B cell (primary cell): ENCODE data around the gene DPEP2. TPM values are rescaled to one million over a fixed set of nuclear protein-coding genes. Genes with fewer than 3 reads are reported as not detected.

ENCODE experiments used
- ATAC-seq: fragments of 200-7000 bp; cut with Tn5 transposase; one replicate; pipeline ENCODE4 v1.10.0; 2021; ENCODE audit warnings: low read depth, mild to moderate bottlenecking, moderate number of reproducible peaks, moderate library complexity
- CTCF ChIA-PET: fragments of 350-600 bp; sonication (Branson Sonifier 250); formaldehyde crosslinking; loops from one replicate; lab custom pipeline; 2021; ENCODE audit warnings: antibody characterized with exemption, inconsistent platforms; lab: Charles Lee
- POLR2A ChIA-PET: fragments of 350-600 bp; sonication (Branson Sonifier 250); formaldehyde crosslinking; loops from one replicate; lab custom pipeline; 2021; ENCODE audit warnings: antibody characterized with exemption; lab: Charles Lee
- DNase-seq: peaks from one replicate; pipeline ENCODE4 v3.0.0; 2013
- H2AFZ ChIP-seq: 2 replicates; pipeline ENCODE4 v1.6.1; 2012; ENCODE audit warnings: mild to moderate bottlenecking, low read depth, low read length; ENCODE audit not compliant: insufficient read depth, poor library complexity, severe bottlenecking
- H3K27ac ChIP-seq, 2 donors: 1 replicate in 1 of 2; 2 replicates in 1 of 2; pipeline ENCODE4 v1.5.1; 2012 to 2013; ENCODE audit warnings: low read length in 2 of 2, mild to moderate bottlenecking in 2 of 2, moderate library complexity in 1 of 2
- H3K27me3 ChIP-seq, 4 experiments: fragments of 200-600 bp in 1 of 4; sonication (generic) in 1 of 4; replicated peaks in 1 of 4; 1 replicate in 2 of 4; 2 replicates in 2 of 4; pipeline versions ENCODE4 v1.6.1 to v1.7.0; 2013 to 2016; ENCODE audit warnings: low read length in 3 of 4, mild to moderate bottlenecking in 2 of 4, mixed read lengths in 1 of 4, moderate library complexity in 1 of 4; ENCODE audit not compliant: insufficient read depth in 4 of 4, control insufficient read depth in 3 of 4; ENCODE audit errors: control extremely low read depth in 1 of 4
- H3K36me3 ChIP-seq, 2 experiments: replicated peaks in 1 of 2; 1 replicate in 1 of 2; 2 replicates in 1 of 2; pipeline versions ENCODE4 v1.6.1 to v1.7.1; 2013; ENCODE audit warnings: low read length in 1 of 2; ENCODE audit not compliant: insufficient read depth in 2 of 2, control insufficient read depth in 1 of 2; ENCODE audit errors: control extremely low read depth in 1 of 2, extremely low read depth in 1 of 2
- H3K4me1 ChIP-seq, 2 donors: fragments of 200-600 bp in 1 of 2; sonication (generic) in 1 of 2; 1 replicate in 1 of 2; 2 replicates in 1 of 2; pipeline versions ENCODE4 v1.5.1 to v1.6.1; 2013 to 2017; ENCODE audit warnings: low read length in 2 of 2; ENCODE audit not compliant: control insufficient read depth in 2 of 2, insufficient read depth in 2 of 2
- H3K4me2 ChIP-seq: replicated peaks from 2 replicates; pipeline ENCODE3; 2012; ENCODE audit warnings: mild to moderate bottlenecking, low read depth, low read length; ENCODE audit not compliant: poor library complexity, severe bottlenecking
- H3K4me3 ChIP-seq, 5 experiments: fragments of 200-600 bp in 1 of 5; sonication (generic) in 1 of 5; 1 replicate in 3 of 5; 2 replicates in 2 of 5; pipeline versions ENCODE4 v1.5.1 to v1.7.0; 2011 to 2016; ENCODE audit warnings: low read length in 4 of 5, mild to moderate bottlenecking in 4 of 5, low read depth in 2 of 5, control low read depth in 1 of 5, moderate library complexity in 1 of 5; ENCODE audit not compliant: insufficient read depth in 1 of 5; ENCODE audit errors: control extremely low read depth in 1 of 5, extremely low read depth in 1 of 5
- H3K79me2 ChIP-seq: fragments of 200-600 bp; sonication (generic); one replicate; pipeline ENCODE4 v1.6.0; 2016; ENCODE audit warnings: low read length; ENCODE audit not compliant: control insufficient read depth, insufficient read depth
- H3K9ac ChIP-seq: fragments of 200-600 bp; sonication (generic); 2 replicates; pipeline ENCODE4 v1.6.1; 2017; ENCODE audit warnings: mild to moderate bottlenecking, low read length, moderate library complexity
- H3K9me3 ChIP-seq, 3 donors: one replicate each; pipeline versions ENCODE4 v1.6.1 to v1.7.1; 2013; ENCODE audit warnings: low read length in 2 of 3; ENCODE audit not compliant: control insufficient read depth in 2 of 3, insufficient read depth in 1 of 3; ENCODE audit errors: control extremely low read depth in 1 of 3
- H4K20me1 ChIP-seq: 2 replicates; pipeline ENCODE4 v1.6.0; 2012; ENCODE audit warnings: mild to moderate bottlenecking, low read length; ENCODE audit not compliant: insufficient read depth, control insufficient read depth, poor library complexity, severe bottlenecking
- H3K27ac Mint-ChIP-seq: one replicate; pipeline ENCODE4 v1.8.0; 2021; ENCODE audit warnings: mixed read lengths
- H3K27me3 Mint-ChIP-seq: one replicate; pipeline ENCODE4 v1.8.0; 2021; ENCODE audit warnings: mixed read lengths
- H3K4me1 Mint-ChIP-seq: one replicate; pipeline ENCODE4 v1.8.0; 2021; ENCODE audit warnings: mixed read lengths
- H3K4me3 Mint-ChIP-seq: one replicate; pipeline ENCODE4 v1.8.0; 2021; ENCODE audit warnings: mixed read lengths
- H3K9me3 Mint-ChIP-seq: one replicate; pipeline ENCODE4 v1.8.0; 2022; ENCODE audit warnings: mixed read lengths; ENCODE audit not compliant: insufficient read depth
- CTCF ChIP-seq: fragments of 200-600 bp; IDR thresholded peaks from one replicate; pipeline ENCODE4 v1.8.0; 2022; ENCODE audit warnings: antibody characterized with exemption, mild to moderate bottlenecking
- EZH2 ChIP-seq: IDR thresholded peaks from 2 replicates; pipeline ENCODE4 v1.6.1; 2012; ENCODE audit warnings: borderline replicate concordance, low read depth, mild to moderate bottlenecking, moderate library complexity, low read length; ENCODE audit not compliant: insufficient read depth, poor library complexity, severe bottlenecking
- WGBS: methylation state at CpG from one replicate; pipeline ENCODE4 v1.1.5; 2013; ENCODE audit warnings: missing lambda C conversion rate; ENCODE audit not compliant: insufficient coverage; 5-methylcytosine and 5-hydroxymethylcytosine counted together
- intact Hi-C: fragments of 100-400 bp; cut with micrococcal nuclease; formaldehyde crosslinking; loops from one replicate; pipeline ENCODE4 v1.10.0; 2022
- polyA plus RNA-seq: library from polyadenylated mRNA; depleted of rRNA; stranded (reverse); fragments of >200 nt; gene quantifications from 2 replicates; pipeline ENCODE4 v1.2.3, GENCODE V29; 2012
- total RNA-seq, 2 donors: library from RNA; stranded (reverse); fragments of 120-200 nt in 1 of 2; gene quantifications; 1 replicate in 1 of 2; 2 replicates in 1 of 2; pipeline versions ENCODE4 v1.2.3 to v1.2.4, GENCODE V29; 2013 to 2022

Gene DPEP2
- total and polyA plus RNA-seq, 2 donors (not counting 1 experiment from before 2014, with no cell fraction given): 123 to 150 TPM

- Histone ChIP-seq H3K79me2 (no peaks in the 10 kb centered on the region), H3K4me2 (no peak overlapping the region), H2AFZ (no peak overlapping the region), H3K27me3 (peaks cover 0 to 3% (median 0%) of the 10 kb centered on the region in 4 experiments), H3K36me3 (no peaks in the 10 kb centered on the region), H3K4me3 (no peak overlapping the region), H4K20me1 (no peaks in the 10 kb centered on the region), H3K9me3 (no peaks in the 10 kb centered on the region), H3K27ac (no peak overlapping the region), H3K9ac (no peak overlapping the region), H3K4me1 (peaks cover 0 to 6% of the 10 kb centered on the region in 2 donors)
- intact Hi-C loops: no loop called here
- TF ChIP-seq CTCF (no peak), EZH2 (no peak)
- H3K27ac Mint-ChIP-seq: no peak overlapping the region
- ATAC-seq (no peak), DNase-seq (no peak)
- no peaks in the 10 kb centered on the region for H3K9me3 Mint-ChIP-seq
- H3K27me3 Mint-ChIP-seq: no peaks in the 10 kb centered on the region
- CTCF ChIA-PET: interaction anchor here (1.6 kb wide), 1 partner anchor 9 kb away, joined by 4 read pairs; no protein-coding TSS in a partner anchor
- 94% methylated on average over 7 of the region's 9 CpGs for WGBS
- POLR2A ChIA-PET: no interaction called here
- H3K4me3 Mint-ChIP-seq: no peak overlapping the region
- H3K4me1 Mint-ChIP-seq: peaks cover 3% of the 10 kb centered on the region
These were observed 21.6 kb downstream of the DPEP2 start for GRCh38 chr16:67977469-67978227.

GRCh38 chr16:67977005-67977404, 22.3 kb downstream of the DPEP2 start:
- intact Hi-C loops: no loop called here
- Histone ChIP-seq H3K27ac (no peak overlapping the region), H3K4me2 (no peak overlapping the region), H3K4me1 (peaks cover 0 to 6% of the 10 kb centered on the region in 2 donors), H4K20me1 (no peaks in the 10 kb centered on the region), H3K4me3 (no peak overlapping the region), H3K9ac (no peak overlapping the region), H2AFZ (no peak overlapping the region), H3K36me3 (no peaks in the 10 kb centered on the region), H3K27me3 (peaks cover 0 to 3% (median 0%) of the 10 kb centered on the region in 4 experiments), H3K79me2 (no peaks in the 10 kb centered on the region), H3K9me3 (no peaks in the 10 kb centered on the region)
- 82% methylated on average over 5 of the region's 5 CpGs for WGBS
- CTCF ChIA-PET: interaction anchor here (1.6 kb wide), 1 partner anchor 10 kb away, joined by 4 read pairs; no protein-coding TSS in a partner anchor
- Mint-ChIP-seq H3K4me3 (no peak overlapping the region), H3K27me3 (no peaks in the 10 kb centered on the region), H3K4me1 (peaks cover 3% of the 10 kb centered on the region), H3K9me3 (no peaks in the 10 kb centered on the region), H3K27ac (no peak overlapping the region)
- POLR2A ChIA-PET: interaction anchor here (0.6 kb wide), 1 partner anchor 22 kb away, joined by 3 read pairs; no protein-coding TSS in a partner anchor
- no peak for TF ChIP-seq CTCF
- no peak for TF ChIP-seq EZH2
- ATAC-seq (no peak), DNase-seq (no peak)
